NCI-H1694 treated with DMSO at 0.1 percent for 48 hours (cell line): ENCODE data around the gene PPP1R12A.
"Not testable (repeated sequence)": the region's sequence is repeated elsewhere in the genome, so short reads cannot be mapped to it uniquely, and the experiment has no call there.

Source experiments
- DNase-seq: peaks from one replicate; lab custom pipeline; 2025; lab: John Stamatoyannopoulos, UW

The PPP1R12A gene

DNA sequence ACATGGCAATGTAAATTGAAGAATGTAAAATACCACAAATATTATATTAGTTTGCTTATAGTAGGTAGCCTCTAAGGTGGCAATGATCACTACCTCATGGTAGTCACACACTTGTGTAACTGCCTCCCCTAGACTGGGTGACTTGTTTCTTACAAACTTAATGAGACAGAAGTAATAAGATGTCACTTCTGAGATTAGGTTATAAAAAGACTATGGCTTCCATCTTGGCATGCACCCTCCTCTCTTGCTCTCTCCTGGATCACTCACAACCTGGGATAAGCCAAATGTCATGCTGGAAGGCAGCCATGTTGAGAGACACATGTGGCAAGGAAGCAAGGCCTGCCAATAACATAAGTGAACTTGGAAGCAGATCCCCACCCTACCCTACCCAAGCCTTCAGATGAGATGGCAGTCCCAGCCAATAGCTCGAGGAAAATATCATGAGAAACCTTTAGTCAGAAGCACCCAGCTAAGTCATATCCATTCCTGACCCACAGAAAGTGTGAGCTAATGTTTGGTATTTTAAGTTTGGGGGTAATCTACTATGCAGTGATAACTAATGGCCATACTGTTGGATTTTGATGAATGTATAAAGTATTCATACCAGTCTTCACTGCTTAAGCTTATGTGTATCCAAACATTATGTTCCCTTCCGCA is 43.3 kb downstream of the PPP1R12A start:
- DNase-seq: no peak

DNA sequence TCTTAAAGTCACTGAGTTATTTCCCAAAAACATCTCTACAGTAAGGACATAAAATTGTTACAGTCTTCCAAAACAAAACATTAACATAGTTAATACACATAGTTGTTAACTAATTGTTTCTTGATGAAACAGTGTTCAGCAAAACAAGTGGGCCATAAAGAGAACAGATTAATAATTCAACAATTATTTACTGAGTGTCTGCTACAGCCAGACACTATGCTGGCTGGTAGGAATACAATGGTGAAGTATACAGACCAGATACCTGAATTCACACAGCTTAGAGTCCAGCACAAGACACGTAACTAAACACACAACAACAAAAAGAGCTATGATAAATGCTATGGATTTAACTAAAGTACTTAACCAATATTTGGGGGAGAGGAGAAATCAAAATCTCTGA is 47.0 kb downstream of the PPP1R12A start:
- DNase-seq: no peak

DNA sequence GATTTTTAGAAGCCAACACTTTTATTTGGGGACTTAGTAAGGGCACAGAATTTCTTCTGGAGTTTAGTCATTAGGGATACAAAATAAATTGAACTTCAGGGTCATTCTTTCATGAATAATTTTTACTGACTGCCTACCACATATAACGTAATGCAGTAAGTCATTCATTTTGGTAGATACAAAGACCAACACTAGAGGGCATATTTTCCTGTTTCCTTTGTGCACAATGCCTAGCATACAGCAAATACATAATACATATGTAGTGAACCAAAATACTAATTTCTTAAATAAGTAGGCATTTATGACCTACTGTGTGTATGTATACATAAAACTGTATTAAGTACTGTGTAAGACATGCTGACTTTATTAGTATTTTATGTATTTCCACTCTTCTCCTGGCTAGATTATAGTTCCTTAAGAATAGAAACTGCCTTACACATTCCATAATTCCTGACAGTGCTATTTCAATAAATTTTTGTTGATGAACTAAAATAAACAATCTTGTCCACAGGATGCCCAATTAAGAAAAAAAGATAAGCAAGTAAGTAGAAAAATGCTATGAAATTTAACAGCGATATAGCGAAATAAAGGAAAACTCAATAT is 47.9 kb downstream of the PPP1R12A start:
- peak; percentile 46 for DNase-seq

DNA sequence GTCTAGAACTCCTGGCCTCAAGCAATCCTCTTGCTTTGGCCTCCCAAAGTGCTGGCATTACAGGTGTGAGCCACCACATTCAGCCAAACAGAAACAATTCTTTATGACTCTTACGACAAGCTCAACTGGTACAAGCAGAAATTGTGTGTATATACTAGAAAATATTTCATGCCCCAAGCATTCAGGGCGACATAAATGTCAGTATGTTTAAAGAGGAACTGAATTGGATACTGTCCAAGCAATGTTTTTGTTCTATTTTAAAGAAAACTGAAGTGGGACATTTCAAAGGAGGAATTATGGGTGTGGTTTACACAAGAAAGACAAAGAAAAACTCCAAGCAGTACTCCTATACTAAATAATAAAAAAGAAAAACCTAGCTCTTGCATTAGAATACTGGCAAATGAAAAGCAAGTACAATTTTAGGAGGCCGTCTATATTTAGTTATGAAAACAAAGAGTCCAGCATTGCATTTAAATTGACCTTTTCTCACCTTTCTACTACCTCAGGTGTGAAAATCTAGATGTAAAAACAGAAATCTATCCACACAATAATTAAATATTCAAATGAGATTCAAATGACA is 48.9 kb downstream of the PPP1R12A start:
- no peak for DNase-seq

DNA sequence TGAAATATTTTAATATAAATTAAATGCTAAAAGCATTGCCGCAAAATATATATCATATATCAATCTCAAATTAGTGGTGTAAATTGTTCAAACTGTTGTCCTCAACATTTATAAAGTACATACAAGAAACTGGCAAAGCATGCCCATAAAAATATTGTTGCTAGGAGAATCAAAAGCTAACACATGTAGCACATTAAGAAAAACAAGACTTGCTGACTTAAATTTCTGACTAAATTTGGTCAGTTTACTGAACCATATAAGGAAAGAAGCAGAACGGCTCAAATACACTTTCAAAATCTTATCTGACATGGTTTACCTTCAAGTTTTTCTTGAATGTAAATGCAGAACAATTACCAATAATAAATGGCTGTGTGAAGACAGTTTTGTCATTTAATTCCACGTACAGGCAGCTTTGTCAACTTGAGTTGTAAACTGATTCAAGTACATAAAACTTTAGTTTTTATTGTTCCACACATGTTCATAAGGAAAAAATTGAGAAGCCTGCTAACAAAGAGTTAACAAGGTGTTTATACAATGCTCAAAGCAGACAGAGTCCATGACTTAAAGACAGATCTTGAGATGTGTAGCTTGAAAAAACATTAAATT is 50.4 kb downstream of the PPP1R12A start:
- DNase-seq: no peak

DNA sequence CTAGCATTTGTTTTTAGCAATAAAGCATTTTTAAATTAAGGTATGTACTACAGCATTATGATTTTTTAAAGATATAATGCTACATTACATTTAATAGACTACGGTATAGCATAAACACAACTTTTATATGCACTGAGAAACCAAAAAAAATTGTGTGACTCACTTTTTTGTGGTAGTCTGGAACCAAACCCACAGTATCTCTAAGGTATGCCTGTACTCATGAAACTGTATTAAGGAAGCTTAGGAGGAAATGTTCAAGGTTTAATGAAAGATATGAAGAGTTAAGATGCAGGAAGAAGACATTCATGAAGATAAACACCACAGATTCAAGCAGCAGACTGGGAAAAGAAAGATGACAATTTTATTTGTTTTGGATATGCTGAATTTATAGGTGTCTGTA is 51.7 kb downstream of the PPP1R12A start:
- no peak for DNase-seq

DNA sequence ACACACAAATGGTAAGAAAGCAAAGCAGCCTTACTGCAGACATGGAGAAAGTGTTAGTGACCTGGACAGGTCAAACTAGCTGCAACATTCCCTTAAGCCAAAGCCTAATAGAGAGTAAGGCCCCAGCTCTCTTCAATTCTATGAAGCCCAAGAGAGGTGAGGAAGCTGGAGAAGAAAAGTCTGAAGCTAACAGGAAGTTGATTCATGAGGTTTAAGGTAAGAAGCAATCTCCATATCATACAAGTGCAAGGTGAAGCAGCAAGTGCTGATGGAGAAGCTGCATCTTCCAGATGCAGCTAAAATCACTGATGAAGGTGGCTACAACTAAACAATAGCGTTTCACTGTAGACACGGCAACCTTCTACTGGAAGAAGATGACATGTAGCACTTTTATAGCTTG is 53.5 kb downstream of the PPP1R12A start:
- no peak for DNase-seq

DNA sequence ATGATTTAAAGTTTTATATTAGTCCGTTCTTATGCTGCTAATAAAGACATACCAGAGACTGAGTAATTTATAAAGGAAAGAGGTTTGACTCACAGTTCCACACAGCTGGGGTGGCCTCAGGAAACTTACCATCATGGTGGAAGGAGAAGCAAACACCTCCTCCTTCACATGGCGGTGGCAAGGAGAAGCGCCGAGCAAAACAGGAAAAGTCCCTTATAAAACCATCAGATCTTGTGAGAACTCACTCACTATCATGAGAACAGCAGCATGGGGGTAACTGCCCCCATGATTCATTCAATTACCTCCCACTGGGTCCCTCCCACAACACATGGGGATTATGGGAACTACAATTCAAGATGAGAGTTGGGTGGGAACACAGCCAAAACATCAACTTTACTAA is 56.4 kb downstream of the PPP1R12A start:
- DNase-seq: not testable (repeated sequence)

DNA sequence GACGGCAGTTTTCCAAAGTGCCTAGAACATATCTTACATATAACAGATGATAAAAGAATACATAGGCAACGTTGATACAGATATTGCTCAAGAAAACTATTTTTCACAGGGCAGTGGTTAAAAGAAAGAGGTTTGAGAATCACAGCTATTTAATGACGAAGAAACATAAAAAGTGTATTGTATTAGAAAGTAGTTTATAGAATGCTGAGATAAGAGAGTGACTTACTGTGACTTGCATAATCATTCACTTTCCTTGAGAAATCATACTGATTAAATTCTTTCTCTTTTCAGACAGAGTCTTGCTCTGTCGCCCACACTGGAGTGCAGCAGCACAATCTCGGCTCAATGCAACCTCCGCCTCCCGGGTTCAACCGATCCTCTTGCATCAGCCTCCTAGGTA is 57.7 kb downstream of the PPP1R12A start:
- DNase-seq: no peak

DNA sequence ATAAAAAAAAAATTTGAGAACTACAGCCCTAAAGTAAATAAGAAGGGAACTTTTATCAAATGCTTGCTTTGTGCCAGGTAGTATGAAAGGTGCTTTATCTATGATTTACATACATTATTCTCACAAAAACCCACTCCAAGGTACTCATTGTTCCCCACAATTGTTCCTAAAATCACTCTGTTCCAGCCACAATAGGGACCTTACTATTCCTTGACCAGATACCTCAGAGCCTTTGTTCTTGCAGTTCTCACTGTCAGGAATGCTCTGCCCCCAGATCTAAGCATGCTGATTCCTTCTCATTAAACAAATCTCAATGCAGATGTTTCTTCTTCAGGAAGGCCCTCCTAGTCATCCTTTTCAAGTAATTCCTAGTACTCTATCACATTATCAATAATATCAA is 60.2 kb downstream of the PPP1R12A start:
- DNase-seq: no peak

DNA sequence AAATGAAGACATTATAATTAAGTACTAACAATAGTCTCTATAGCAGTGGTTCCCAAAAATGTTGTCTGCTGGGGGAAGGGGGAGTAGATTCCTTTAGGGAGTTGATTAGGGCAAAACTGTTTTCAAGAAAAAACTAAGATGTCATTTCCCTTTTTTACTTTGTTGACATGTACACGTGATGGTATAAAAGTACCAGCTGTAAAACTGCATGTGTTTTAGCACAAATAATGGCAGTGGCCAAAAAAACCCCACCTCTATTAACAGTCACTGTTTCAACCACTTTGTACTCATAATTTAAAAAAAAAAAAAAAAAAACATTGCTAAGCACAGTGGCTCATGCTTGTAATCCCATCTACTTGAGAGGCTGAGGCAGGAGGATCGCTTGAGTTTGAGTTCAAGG is 61.7 kb downstream of the PPP1R12A start:
- DNase-seq: no peak

DNA sequence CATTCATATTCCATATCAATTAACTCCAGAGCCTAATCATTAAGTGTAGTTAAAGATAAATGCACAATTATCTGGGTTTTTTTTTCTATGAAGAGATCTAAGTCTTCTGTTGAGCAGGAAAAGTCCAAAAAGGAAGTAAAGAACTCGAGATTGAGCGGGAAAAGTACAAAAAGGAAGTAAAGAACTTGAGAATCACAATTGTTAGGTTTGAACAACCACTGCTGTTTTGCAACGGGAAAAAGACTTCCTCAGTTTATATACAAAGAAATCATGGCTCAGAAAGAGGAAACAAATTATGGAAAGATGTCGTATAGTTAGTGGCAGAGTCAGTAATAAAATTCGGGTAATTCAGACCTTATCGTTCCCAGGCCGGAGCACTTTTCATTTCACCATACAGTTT is 63.3 kb downstream of the PPP1R12A start:
- DNase-seq: no peak

DNA sequence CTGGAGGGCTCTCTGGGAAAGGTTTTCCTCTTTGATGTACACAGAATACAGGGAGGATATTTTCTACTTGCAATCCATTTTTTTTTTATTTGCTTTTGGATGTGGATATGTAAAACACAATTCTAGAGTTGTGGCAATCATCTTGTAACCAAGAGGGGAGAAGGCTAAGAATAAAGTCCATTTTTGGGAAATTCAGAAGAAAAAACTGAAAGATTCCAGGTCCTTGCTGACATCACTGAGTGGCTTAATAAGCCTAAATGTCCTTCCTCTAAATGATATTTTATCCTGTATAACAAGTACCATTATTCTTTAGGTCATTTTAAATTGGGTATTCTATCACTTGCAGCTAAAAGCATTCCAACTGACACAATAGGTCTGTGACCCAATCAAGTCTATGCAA is 64.0 kb downstream of the PPP1R12A start:
- no peak for DNase-seq

DNA sequence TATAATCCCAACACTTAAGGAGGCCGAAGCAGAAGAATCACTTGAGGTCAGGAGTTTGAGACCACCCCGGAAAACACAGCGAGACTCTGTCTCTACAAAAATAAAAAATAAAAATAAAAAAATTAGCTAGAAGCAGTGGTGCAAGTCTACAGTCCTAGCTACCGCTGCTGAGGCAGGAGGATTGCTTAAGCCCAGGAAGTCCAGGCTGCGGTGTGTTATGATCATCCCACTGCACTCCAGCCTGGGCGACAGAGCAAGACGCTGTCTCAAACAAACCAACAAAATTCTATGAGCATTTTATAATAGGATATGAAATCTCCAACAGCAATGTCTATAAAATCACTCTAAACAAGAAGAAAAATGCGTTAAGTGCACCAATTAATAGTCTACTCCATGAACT is 75.3 kb downstream of the PPP1R12A start:
- DNase-seq: no peak

DNA sequence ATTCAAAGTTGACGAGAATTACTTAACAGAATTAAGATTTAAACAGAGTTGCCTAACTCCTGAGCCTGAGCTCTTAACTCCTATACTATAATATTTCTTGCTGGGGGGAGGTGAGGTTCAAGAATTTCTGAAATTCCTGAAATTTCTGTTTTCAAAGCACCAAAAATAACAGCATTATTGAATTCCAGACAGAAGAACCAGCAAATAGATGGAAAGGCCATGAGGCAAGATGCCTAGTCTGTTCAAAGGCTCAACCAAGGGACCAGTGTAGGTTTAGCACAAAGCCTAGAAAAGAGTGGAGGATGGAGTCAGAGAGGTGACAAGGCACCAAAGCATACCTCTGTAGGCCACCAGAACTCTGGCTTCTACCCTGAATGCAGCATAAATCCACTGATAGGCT is 76.4 kb downstream of the PPP1R12A start:
- DNase-seq: no peak

DNA sequence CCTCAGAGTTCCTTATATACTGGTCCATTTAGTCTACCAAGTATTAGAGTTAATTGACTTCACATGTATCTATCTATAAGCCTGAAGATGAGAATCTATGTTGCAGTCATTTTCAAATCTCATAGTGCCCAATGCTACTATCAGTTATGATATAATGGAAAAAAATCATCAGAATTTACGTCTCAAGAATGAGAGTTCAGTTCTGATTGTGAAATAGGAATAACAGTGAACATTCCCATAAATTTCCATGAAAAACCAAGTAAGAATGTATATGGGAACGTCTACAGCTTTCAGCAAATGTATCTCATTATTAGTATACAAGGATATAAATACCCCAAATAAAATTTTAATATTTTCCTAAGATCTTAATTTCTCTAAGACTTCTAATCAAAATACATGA is 77.2 kb downstream of the PPP1R12A start:
- DNase-seq: no peak

DNA sequence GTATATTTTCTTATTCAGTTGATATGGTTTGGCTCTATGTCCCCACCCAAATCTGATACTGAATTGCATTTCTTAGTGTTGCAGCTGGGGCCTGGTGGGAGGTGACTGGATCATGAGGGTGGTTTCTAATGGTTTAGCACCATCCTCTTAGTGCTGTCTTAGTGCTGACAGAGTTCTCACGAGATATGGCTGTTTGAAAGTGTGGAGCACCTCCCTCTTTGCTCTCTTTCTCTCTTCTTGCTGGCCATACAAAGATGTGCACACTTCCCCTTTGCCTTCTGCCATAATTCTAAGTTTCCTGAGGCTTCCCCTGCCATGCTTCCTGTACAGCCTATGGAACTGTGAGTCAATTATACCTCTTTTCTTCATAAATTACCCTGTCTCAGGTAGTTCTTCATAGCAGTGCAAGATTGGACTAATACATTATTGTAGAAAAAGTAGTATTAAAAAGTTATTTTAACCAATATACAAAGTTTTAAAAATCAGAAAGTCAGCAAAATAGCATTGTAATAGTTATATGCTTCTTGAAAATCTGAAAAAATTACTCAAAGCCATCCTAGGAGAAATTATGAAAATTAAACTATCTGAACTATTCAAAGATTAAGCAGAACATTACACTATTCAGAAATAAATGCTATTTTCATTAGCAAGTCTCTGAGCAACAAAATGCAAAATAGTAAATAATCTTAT is 84.1 kb downstream of the PPP1R12A start:
- DNase-seq: no peak

DNA sequence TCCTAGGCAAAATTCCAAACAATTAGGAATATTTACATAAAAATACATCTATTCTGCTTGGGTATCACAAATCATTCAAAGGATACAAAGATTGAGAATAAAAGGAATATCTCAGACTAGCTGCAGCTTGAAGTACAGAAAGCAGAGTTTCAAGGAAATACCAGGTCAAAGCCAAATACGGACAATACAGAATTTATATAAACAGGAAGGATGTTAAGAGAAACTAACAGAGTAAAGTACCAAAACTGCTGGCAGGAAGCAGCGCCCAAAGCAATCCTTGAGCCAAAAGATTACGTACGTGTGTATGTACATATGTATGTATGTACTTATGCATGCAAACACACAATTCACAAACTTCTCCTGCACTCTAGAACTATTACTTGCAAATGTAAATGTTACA is 86.6 kb downstream of the PPP1R12A start:
- DNase-seq: no peak

DNA sequence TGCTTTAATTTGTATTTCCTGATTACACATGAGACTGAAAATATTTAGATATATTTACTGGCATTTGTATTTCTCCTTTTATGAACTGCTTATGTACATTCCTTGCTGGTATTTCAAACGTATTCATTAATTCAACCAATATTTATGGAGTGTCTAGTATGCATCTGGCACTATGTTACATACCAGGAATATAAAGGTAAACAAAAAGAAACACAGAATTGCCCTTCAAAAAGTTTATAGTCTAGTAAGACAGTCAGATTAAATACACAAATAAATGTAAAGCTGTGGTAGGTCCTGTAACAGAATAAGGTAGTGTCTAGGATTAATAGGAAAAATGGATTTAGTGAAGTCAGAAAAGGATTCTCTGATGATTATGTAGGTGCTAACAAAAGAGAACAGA is 87.5 kb downstream of the PPP1R12A start:
- no peak for DNase-seq

DNA sequence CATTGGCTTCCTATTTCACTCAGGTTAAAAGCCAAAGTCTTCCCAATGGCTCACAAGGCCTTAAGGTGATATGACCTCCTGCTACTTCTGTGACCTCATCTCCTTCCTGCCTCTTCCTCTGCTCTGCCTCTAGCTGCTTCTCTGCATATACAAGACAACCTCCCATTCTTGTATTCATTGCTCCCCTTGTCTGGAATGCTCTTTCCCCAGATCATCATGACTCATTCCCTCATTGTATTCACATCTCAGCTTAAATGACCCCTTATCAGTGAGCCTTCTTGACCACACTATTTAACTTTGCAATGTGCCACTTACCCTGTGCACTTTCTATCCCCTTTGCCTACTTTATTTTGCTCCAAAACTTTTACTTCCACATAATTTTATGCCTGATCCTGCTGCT is 90.2 kb downstream of the PPP1R12A start:
- DNase-seq: no peak

DNA sequence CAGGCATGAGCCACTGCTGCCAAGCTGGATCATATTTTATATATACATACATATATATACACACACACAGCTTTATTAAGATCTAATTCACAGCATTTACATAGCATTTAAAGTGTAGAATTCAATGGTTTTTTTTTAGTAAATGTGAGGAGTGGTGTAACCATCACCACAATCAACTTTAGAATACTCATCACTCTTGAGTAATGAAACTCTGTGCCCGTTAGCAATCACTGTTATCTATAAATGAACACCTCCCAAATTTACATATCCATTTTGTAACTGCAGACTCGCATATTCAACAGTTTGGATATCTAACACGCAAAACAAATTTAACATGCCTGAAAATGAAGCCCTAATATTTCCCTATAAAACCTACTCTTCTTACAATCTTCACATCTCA is 90.9 kb downstream of the PPP1R12A start:
- DNase-seq: no peak

DNA sequence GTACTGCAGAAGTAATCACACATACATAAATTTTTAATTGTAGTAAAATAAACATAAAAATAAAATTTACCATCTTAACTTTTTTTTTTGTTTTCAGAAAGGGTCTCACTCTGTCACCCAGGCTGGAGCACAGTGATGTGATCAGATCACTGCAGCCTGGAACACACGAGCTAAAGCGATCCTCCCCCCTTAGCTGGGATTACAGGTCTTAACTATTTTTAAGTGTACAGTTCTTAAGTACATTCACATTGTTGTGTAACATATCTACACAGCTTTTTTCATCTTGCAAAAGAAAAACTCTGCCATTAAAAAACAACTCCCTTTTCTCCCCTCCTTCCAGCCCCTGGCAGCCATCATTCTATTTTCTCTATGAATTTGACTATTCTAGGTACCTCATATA is 92.3 kb downstream of the PPP1R12A start:
- no peak for DNase-seq

DNA sequence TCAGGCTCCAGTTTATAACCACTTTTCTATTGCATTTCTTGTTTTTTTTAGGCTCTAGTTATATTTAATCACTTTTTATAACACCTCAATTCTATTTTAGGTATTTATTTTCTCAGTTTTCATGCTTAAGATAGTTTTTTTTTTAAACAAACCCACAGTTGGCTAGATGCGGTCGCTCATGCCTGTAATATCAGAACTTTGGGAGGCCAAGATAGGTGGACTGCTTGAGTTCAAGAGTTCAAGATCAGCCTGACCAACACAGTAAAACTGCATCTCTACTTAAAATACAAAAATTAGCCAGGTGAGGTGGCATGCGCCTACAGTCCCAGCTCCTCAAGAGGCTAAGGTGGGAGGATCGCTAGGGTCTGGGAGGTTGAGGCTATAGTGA is 93.0 kb downstream of the PPP1R12A start:
- DNase-seq: no peak
